Naive thymus-derived CD4-positive, alpha-beta T cell (primary cell): ENCODE measurements around the gene KLHL6. TPM values are rescaled to one million over a fixed set of nuclear protein-coding genes. Genes with fewer than 3 reads are reported as not detected.

Source experiments
- ATAC-seq: fragments of 150-1000 bp; cut with Tn5 transposase; 2 replicates; pipeline ENCODE4 v1.10.0; 2021; ENCODE audit warnings: mild to moderate bottlenecking, moderate library complexity
- CTCF ChIA-PET: fragments of 350-600 bp; sonication (Branson Sonifier 250); formaldehyde crosslinking; loops from one replicate; lab custom pipeline; 2021; ENCODE audit warnings: antibody characterized with exemption; lab: Charles Lee
- POLR2A ChIA-PET: fragments of 350-600 bp; sonication (Branson Sonifier 250); formaldehyde crosslinking; loops from one replicate; lab custom pipeline; 2021; ENCODE audit warnings: antibody characterized with exemption, inconsistent platforms; lab: Charles Lee
- DNase-seq, 9 donors: peaks; one replicate each; pipeline versions ENCODE4 v3.0.0 to v3.0.0-alpha.2; 2020 to 2022; ENCODE audit warnings: mixed read lengths in 1 of 9
- H3K27ac ChIP-seq: one replicate; pipeline ENCODE4 v1.7.0; 2013; ENCODE audit warnings: mild to moderate bottlenecking, low read depth, low read length, moderate library complexity
- H3K27me3 ChIP-seq, 2 donors: one replicate each; pipeline ENCODE4 v1.7.0; 2013; ENCODE audit warnings: low read length in 2 of 2, mild to moderate bottlenecking in 2 of 2, moderate library complexity in 2 of 2; ENCODE audit not compliant: control insufficient read depth in 2 of 2, insufficient read depth in 2 of 2
- H3K36me3 ChIP-seq, 3 experiments: 1 replicate in 2 of 3; 2 replicates in 1 of 3; pipeline ENCODE4 v1.7.0; 2013; ENCODE audit warnings: low read length in 3 of 3, mild to moderate bottlenecking in 3 of 3, moderate library complexity in 1 of 3; ENCODE audit not compliant: insufficient read depth in 3 of 3, control insufficient read depth in 2 of 3
- H3K4me1 ChIP-seq, 2 donors: one replicate each; pipeline ENCODE4 v1.7.0; 2013; ENCODE audit warnings: low read length in 2 of 2, mild to moderate bottlenecking in 2 of 2, moderate library complexity in 1 of 2; ENCODE audit not compliant: control insufficient read depth in 2 of 2, insufficient read depth in 2 of 2
- H3K4me3 ChIP-seq: 2 replicates; pipeline ENCODE4 v1.7.0; 2013; ENCODE audit warnings: mild to moderate bottlenecking, low read length
- H3K9me3 ChIP-seq, 3 experiments: 1 replicate in 2 of 3; 2 replicates in 1 of 3; pipeline ENCODE4 v1.7.0; 2013; ENCODE audit warnings: low read length in 3 of 3; ENCODE audit not compliant: control insufficient read depth in 2 of 3
- H3K27ac Mint-ChIP-seq, 9 donors: one replicate each; pipeline ENCODE4 v1.8.0; 2020 to 2022; ENCODE audit warnings: mixed read lengths in 9 of 9, mild to moderate bottlenecking in 8 of 9, moderate library complexity in 5 of 9, inconsistent platforms in 2 of 9
- H3K27me3 Mint-ChIP-seq, 5 donors: one replicate each; pipeline ENCODE4 v1.8.0; 2021 to 2022; ENCODE audit warnings: mixed read lengths in 5 of 5, mild to moderate bottlenecking in 1 of 5
- H3K36me3 Mint-ChIP-seq, 5 donors: one replicate each; pipeline ENCODE4 v1.8.0; 2020 to 2022; ENCODE audit warnings: mixed read lengths in 5 of 5, mild to moderate bottlenecking in 3 of 5, inconsistent platforms in 1 of 5
- H3K4me1 Mint-ChIP-seq, 7 donors: one replicate each; pipeline ENCODE4 v1.8.0; 2020 to 2022; ENCODE audit warnings: mixed read lengths in 7 of 7, mild to moderate bottlenecking in 3 of 7, inconsistent platforms in 1 of 7
- H3K4me3 Mint-ChIP-seq, 10 donors: one replicate each; pipeline ENCODE4 v1.8.0; 2020 to 2022; ENCODE audit warnings: mild to moderate bottlenecking in 10 of 10, mixed read lengths in 10 of 10, moderate library complexity in 6 of 10, inconsistent platforms in 2 of 10
- H3K9me3 Mint-ChIP-seq, 11 donors: one replicate each; pipeline ENCODE4 v1.8.0; 2020 to 2022; ENCODE audit warnings: mixed read lengths in 11 of 11, mild to moderate bottlenecking in 4 of 11, inconsistent platforms in 1 of 11, moderate library complexity in 1 of 11
- intact Hi-C, 2 donors: fragments of 100-400 bp; cut with micrococcal nuclease; formaldehyde crosslinking; loops; one replicate each; pipeline ENCODE4 v1.15.1; 2023
- polyA plus RNA-seq, 2 donors: library from polyadenylated mRNA; unstranded; fragments of 300-500 nt; fragmentation: Illumina TruSeq; gene quantifications; one replicate each; pipeline ENCODE4 v1.2.3, GENCODE V29; 2021
- total RNA-seq, 6 experiments: library from RNA in 5 of 6; stranded (reverse) in 5 of 6; gene quantifications; 1 replicate in 5 of 6; 2 replicates in 1 of 6; pipeline ENCODE4 v1.2.3 and lab custom pipeline; 2021 to 2026

Gene KLHL6
- total and polyA plus RNA-seq, 7 experiments from 2014 or later, result 25.8 to 72.9 (median 38.7) TPM

GRCh38 chr3:183496311-183496710, 59.2 kb downstream of the KLHL6 start:
- Mint-ChIP-seq H3K9me3 (no peaks in the 10 kb centered on the region), H3K4me3 (no peak overlapping the region), H3K4me1 (peaks cover 0 to 19% (median 11%) of the 10 kb centered on the region in 7 donors), H3K36me3 (peaks cover 19 to 75% (median 38%) of the 10 kb centered on the region in 5 donors), H3K27ac (peak overlapping the region in 5 of 9 donors; percentile 19 to 68 (median 61)), H3K27me3 (no peaks in the 10 kb centered on the region)
- H3K27me3 ChIP-seq, result no peaks in the 10 kb centered on the region
- intact Hi-C loops, result no loop called here
- no peak overlapping the region for H3K27ac ChIP-seq
- ATAC-seq, result no peak
- no peaks in the 10 kb centered on the region for H3K9me3 ChIP-seq
- H3K4me3 ChIP-seq, result no peak overlapping the region
- H3K36me3 ChIP-seq, result peaks cover 0 to 78% (median 21%) of the 10 kb centered on the region in 3 experiments
- DNase-seq, result no peak
- ChIA-PET POLR2A (no interaction called here), CTCF (no interaction called here)
- no peaks in the 10 kb centered on the region for H3K4me1 ChIP-seq

- H3K4me3 ChIP-seq, result no peak overlapping the region
- H3K4me1 Mint-ChIP-seq, result peaks cover 0 to 30% (median 22%) of the 10 kb centered on the region in 7 donors
- intact Hi-C loops, result no loop called here
- no peaks in the 10 kb centered on the region for H3K27me3 ChIP-seq
- no peaks in the 10 kb centered on the region for H3K27me3 Mint-ChIP-seq
- no peak overlapping the region for H3K4me3 Mint-ChIP-seq
- ATAC-seq, result no peak
- H3K9me3 ChIP-seq, result no peaks in the 10 kb centered on the region
- no peaks in the 10 kb centered on the region for H3K9me3 Mint-ChIP-seq
- no peak overlapping the region for H3K27ac ChIP-seq
- DNase-seq, result no peak
- CTCF ChIA-PET, result no interaction called here
- peaks cover 0 to 4% of the 10 kb centered on the region in 2 donors for H3K4me1 ChIP-seq
- peak overlapping the region in 7 of 9 donors; percentile 4 to 90 (median 73) for H3K27ac Mint-ChIP-seq
- peaks cover 0 to 66% (median 17%) of the 10 kb centered on the region in 3 experiments for H3K36me3 ChIP-seq
- peaks cover 19 to 66% (median 31%) of the 10 kb centered on the region in 5 donors for H3K36me3 Mint-ChIP-seq
- POLR2A ChIA-PET, result interaction anchor here (0.9 kb wide), 1 partner anchor 141 kb away, joined by 3 read pairs; the partner anchor contains the start of gene KLHL24
Observed at GRCh38 chr3:183494341-183494740, 61.2 kb downstream of the KLHL6 start.

DNA sequence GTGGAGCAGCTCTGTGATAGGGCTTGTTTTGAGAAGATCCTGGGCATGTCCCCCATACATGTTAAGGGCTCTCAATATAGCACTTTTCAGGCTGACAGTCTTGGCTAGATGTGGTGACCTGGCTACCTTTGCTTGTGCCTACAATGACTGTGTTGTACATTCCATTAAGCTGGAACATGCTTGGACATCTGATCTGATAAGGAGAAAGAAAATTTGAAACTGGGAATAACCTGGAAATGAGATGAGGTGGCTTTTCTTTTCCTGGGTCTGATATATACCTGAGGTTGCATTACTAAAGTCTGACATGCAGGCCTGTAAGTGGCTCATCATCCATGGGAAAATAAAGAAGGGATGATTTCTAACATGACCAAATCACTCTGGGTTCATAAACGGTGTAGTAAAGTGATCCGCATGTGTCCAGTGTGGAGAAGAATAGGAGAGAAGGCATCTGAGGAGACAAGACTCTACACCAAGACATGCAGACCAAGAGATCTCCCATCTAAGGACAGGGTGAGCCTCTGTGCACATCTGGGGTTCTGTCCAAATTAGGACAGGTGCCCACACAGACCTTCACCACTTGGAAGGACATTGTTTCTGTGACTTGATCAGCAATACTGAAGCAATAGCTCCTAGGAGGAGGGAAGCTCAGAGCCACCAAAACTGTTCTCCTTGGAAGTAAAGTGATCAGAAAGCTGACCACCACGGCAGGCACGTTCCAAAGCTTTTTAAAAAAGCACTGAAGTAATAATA, 62.0 kb downstream of the KLHL6 start:
- POLR2A ChIA-PET, result no interaction called here
- peaks cover 0 to 57% (median 17%) of the 10 kb centered on the region in 3 experiments for H3K36me3 ChIP-seq

DNA sequence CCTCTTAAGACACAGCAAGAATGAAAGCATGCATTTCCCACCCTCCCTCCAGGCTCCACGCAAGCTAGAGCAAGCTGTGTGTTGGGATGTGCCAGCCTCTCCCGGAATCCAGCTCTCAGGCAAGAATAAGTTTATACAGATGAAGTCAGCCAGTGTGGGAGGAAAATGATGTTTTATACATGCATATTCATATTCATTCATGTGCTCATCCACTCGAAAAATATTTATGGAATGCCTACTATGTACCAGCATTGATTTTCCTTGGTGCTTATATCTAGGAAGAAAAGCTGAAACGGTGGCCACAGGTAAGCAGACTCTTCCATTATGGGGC, 62.7 kb downstream of the KLHL6 start:
- peak overlapping the region in 3 of 9 donors; percentile 33 to 62 (median 37) for H3K27ac Mint-ChIP-seq
- H3K36me3 ChIP-seq, result peaks cover 0 to 51% (median 17%) of the 10 kb centered on the region in 3 experiments
- CTCF ChIA-PET, result no interaction called here

More for the DNA sequence above, 62.0 kb downstream of the KLHL6 start:
- Histone ChIP-seq H3K27ac (no peak overlapping the region), H3K4me3 (no peak overlapping the region), H3K27me3 (no peaks in the 10 kb centered on the region), H3K9me3 (no peaks in the 10 kb centered on the region), H3K4me1 (peaks cover 0 to 4% of the 10 kb centered on the region in 2 donors)
- Mint-ChIP-seq H3K36me3 (peaks cover 18 to 67% (median 31%) of the 10 kb centered on the region in 5 donors), H3K4me3 (no peak overlapping the region), H3K4me1 (peaks cover 0 to 31% (median 22%) of the 10 kb centered on the region in 7 donors), H3K27me3 (no peaks in the 10 kb centered on the region), H3K9me3 (no peaks in the 10 kb centered on the region), H3K27ac (peak overlapping the region in 8 of 9 donors; percentile 4 to 88 (median 29))
- ATAC-seq, result no peak
- DNase-seq, result no peak
- CTCF ChIA-PET, result no interaction called here
- intact Hi-C loops, result no loop called here

DNA sequence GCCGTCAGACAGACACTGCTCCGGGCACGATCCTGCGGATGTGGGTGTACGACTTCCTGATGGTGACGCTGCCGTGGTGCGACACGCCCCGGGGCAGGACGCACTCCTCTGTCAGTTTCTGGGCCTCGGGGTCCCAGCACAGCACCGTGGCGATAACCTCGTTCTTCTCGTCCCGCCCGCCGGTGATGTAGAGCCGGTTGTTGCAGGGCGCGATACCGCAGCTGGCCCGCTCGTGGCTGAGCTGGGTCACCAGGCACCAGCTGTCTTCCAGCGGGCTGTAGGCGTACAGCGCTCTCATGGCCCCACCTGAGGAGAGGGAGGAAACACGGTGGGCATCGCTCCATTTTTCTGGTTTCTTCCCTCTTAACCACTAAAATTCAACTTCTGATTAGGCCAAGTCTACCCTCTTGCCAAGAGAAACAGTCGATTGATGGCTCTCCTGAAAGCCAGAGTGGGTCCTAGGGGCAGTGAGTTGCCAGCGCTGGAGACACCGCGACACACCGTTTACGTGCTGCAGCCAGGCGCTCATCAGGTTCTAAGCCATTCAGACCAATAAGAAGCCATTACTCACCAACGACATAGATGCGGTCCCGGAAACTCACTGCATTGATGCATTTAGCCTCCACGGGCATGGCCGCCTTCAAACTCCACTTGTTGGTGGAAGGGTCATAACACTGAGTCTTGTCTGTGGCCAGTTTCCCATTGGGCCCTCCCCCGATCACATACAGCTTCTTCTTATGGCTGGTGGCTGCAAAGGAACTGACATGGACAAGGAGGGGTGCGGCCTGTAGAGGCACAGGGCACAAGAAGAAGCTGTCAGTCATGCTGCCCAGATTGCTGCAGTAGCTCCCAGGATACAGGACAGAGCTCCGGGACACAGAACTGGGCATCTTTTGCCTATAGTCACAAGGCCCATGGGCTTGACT, 63.3 kb downstream of the KLHL6 start:
- peak overlapping the region in 4 of 9 donors; percentile 33 to 72 (median 50) for H3K27ac Mint-ChIP-seq
- intact Hi-C loops, result no loop called here
- Histone ChIP-seq H3K27ac (no peak overlapping the region), H3K4me1 (peaks cover 0 to 4% of the 10 kb centered on the region in 2 donors), H3K9me3 (no peaks in the 10 kb centered on the region), H3K4me3 (no peak overlapping the region), H3K27me3 (no peaks in the 10 kb centered on the region), H3K36me3 (peaks cover 0 to 45% (median 17%) of the 10 kb centered on the region in 3 experiments)
- peaks cover 0 to 31% (median 22%) of the 10 kb centered on the region in 7 donors for H3K4me1 Mint-ChIP-seq
- H3K4me3 Mint-ChIP-seq, result no peak overlapping the region
- no peaks in the 10 kb centered on the region for H3K9me3 Mint-ChIP-seq
- DNase-seq, result no peak
- H3K27me3 Mint-ChIP-seq, result no peaks in the 10 kb centered on the region
- ChIA-PET POLR2A (no interaction called here), CTCF (no interaction called here)
- ATAC-seq, result no peak
- H3K36me3 Mint-ChIP-seq, result peaks cover 18 to 57% (median 31%) of the 10 kb centered on the region in 5 donors

More for the DNA sequence above, 62.7 kb downstream of the KLHL6 start:
- Histone ChIP-seq H3K27ac (no peak overlapping the region), H3K27me3 (no peaks in the 10 kb centered on the region), H3K4me1 (peaks cover 0 to 4% of the 10 kb centered on the region in 2 donors), H3K9me3 (no peaks in the 10 kb centered on the region), H3K4me3 (no peak overlapping the region)
- H3K36me3 Mint-ChIP-seq, result peaks cover 18 to 64% (median 31%) of the 10 kb centered on the region in 5 donors
- H3K4me1 Mint-ChIP-seq, result peaks cover 0 to 31% (median 22%) of the 10 kb centered on the region in 7 donors
- no peak for DNase-seq
- no peak overlapping the region for H3K4me3 Mint-ChIP-seq
- H3K27me3 Mint-ChIP-seq, result no peaks in the 10 kb centered on the region
- H3K9me3 Mint-ChIP-seq, result no peaks in the 10 kb centered on the region
- no peak for ATAC-seq
- intact Hi-C loops, result no loop called here
- POLR2A ChIA-PET, result no interaction called here

- POLR2A ChIA-PET, result no interaction called here
- no peaks in the 10 kb centered on the region for H3K27me3 Mint-ChIP-seq
- Histone ChIP-seq H3K27ac (no peak overlapping the region), H3K36me3 (peaks cover 0 to 43% (median 17%) of the 10 kb centered on the region in 3 experiments), H3K4me1 (peaks cover 0 to 4% of the 10 kb centered on the region in 2 donors), H3K4me3 (no peak overlapping the region), H3K27me3 (no peaks in the 10 kb centered on the region), H3K9me3 (no peaks in the 10 kb centered on the region)
- ATAC-seq (no peak), DNase-seq (no peak)
- intact Hi-C loops, result no loop called here
- peak overlapping the region; percentile 15 to 88 (median 66) for H3K27ac Mint-ChIP-seq
- peaks cover 16 to 52% (median 31%) of the 10 kb centered on the region in 5 donors for H3K36me3 Mint-ChIP-seq
- H3K9me3 Mint-ChIP-seq, result no peaks in the 10 kb centered on the region
- H3K4me1 Mint-ChIP-seq, result peaks cover 0 to 37% (median 22%) of the 10 kb centered on the region in 7 donors
- peak overlapping the region in 4 of 10 donors; percentile 16 to 60 (median 28) for H3K4me3 Mint-ChIP-seq
- CTCF ChIA-PET, result no interaction called here
Observed at GRCh38 chr3:183491109-183491922, 64.2 kb downstream of the KLHL6 start.
